ENCODE results near the gene SV2C. TPM values are rescaled to one million over a fixed set of nuclear protein-coding genes. Genes with fewer than 3 reads are reported as not detected.
A peak's percentile ranks its signal among the peaks of the same experiment; 100 is the strongest.

Gene SV2C
- total and polyA plus RNA-seq, 4 donors: under 0.01 to 0.04 (median 0.03) TPM; not detected in 1

DNA sequence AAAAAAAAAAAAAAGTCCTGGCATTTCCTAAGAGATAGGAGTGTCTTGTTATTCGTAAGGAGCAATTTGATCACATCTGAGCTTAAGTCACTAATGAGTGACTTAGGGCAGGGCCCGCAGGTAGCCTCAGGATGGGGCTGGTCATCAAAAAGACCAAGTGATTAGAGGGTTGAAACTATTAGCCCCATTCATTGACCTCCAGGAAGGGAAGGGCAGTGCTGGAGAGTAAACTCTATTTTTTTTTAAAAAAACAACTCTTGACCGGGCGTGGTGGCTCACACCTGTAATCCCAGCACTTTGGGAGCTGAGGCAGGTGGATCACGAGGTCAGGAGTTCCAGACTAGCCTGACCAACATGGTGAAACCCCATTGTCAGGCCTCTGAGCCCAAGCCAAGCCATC is 273.7 kb downstream of the SV2C start:
- 93% methylated on average over 5 of the region's 5 CpGs for WGBS
- TF ChIP-seq HNF4G (IDR thresholded peaks at IDR 0.05): no peak
- Histone ChIP-seq H3K4me1 (ENCODE audit: control insufficient read depth in 4 of 4, insufficient read depth in 4 of 4, low read length in 3 of 4) (no peaks in the 10 kb centered on the region), H3K36me3 (ENCODE audit: control insufficient read depth in 4 of 4, insufficient read depth in 3 of 4, low read depth in 1 of 4, low read length in 3 of 4) (no peaks in the 10 kb centered on the region), H3K9ac (ENCODE audit: low read depth in 1 of 2, low read length in 2 of 2) (no peak overlapping the region), H3K27ac (ENCODE audit: low read depth in 1 of 2, low read length in 2 of 2) (no peak overlapping the region), H3K4me3 (ENCODE audit: low read depth in 1 of 3, low read length in 3 of 3) (no peak overlapping the region), H3K27me3 (ENCODE audit: control insufficient read depth in 4 of 4, insufficient read depth in 4 of 4, low read length in 3 of 4) (no peaks in the 10 kb centered on the region), H3K9me3 (ENCODE audit: control insufficient read depth in 4 of 4, low read length in 3 of 4) (no peaks in the 10 kb centered on the region)
- no peak for DNase-seq (ENCODE audit: low spot score)

- DNase-seq (ENCODE audit: low spot score): peak; percentile 87
- 59% methylated on average over 17 of the region's 17 CpGs for WGBS
- Histone ChIP-seq H3K36me3 (ENCODE audit: control insufficient read depth in 4 of 4, insufficient read depth in 3 of 4, low read depth in 1 of 4, low read length in 3 of 4) (no peaks in the 10 kb centered on the region), H3K9ac (ENCODE audit: low read depth in 1 of 2, low read length in 2 of 2) (no peak overlapping the region), H3K4me1 (ENCODE audit: control insufficient read depth in 4 of 4, insufficient read depth in 4 of 4, low read length in 3 of 4) (peaks cover 0 to 10% (median 3%) of the 10 kb centered on the region in 4 donors), H3K27me3 (ENCODE audit: control insufficient read depth in 4 of 4, insufficient read depth in 4 of 4, low read length in 3 of 4) (no peaks in the 10 kb centered on the region), H3K4me3 (ENCODE audit: low read depth in 1 of 3, low read length in 3 of 3) (peak overlapping the region in 1 of 3 donors; percentile 15), H3K27ac (ENCODE audit: low read depth in 1 of 2, low read length in 2 of 2) (no peak overlapping the region), H3K9me3 (ENCODE audit: control insufficient read depth in 4 of 4, low read length in 3 of 4) (no peaks in the 10 kb centered on the region)
- TF ChIP-seq SP1 (IDR thresholded peaks at IDR 0.05) (peak; percentile 25), RAD21 (IDR thresholded peaks at IDR 0.05) (peak in 1 of 2 donors; percentile 18), HNF4A (conservative IDR thresholded peaks at IDR 0.05) (peak in 1 of 2 donors; percentile 9), HNF4G (IDR thresholded peaks at IDR 0.05) (no peak), NR2F2 (IDR thresholded peaks at IDR 0.05) (no peak), EGR1 (IDR thresholded peaks at IDR 0.05; ENCODE audit: low read depth in 2 of 2) (no peak)
These were observed 280.4 kb downstream of the SV2C start for GRCh38 chr5:76363352-76364225.

- 49% methylated on average over 2 of the region's 2 CpGs for WGBS
- TF ChIP-seq RAD21 (IDR thresholded peaks at IDR 0.05): peak in 1 of 2 donors; percentile 0
- TF ChIP-seq GABPA (IDR thresholded peaks at IDR 0.05 in 1 of 2, conservative IDR thresholded peaks at IDR 0.05 in 1 of 2): no peak
- TF ChIP-seq ZBTB33 (IDR thresholded peaks at IDR 0.05): no peak
- no peak for TF ChIP-seq FOXA1 (IDR thresholded peaks at IDR 0.05)
- no peak for DNase-seq (ENCODE audit: low spot score)
- H3K4me3 ChIP-seq (ENCODE audit: low read depth in 1 of 3, low read length in 3 of 3): peak overlapping the region in 1 of 3 donors; percentile 15
- H3K4me1 ChIP-seq (ENCODE audit: control insufficient read depth in 4 of 4, insufficient read depth in 4 of 4, low read length in 3 of 4): peaks cover 0 to 10% (median 3%) of the 10 kb centered on the region in 4 donors
- no peaks in the 10 kb centered on the region for H3K36me3 ChIP-seq (ENCODE audit: control insufficient read depth in 4 of 4, insufficient read depth in 3 of 4, low read depth in 1 of 4, low read length in 3 of 4)
- no peak overlapping the region for H3K27ac ChIP-seq (ENCODE audit: low read depth in 1 of 2, low read length in 2 of 2)
- H3K9me3 ChIP-seq (ENCODE audit: control insufficient read depth in 4 of 4, low read length in 3 of 4): no peaks in the 10 kb centered on the region
- no peaks in the 10 kb centered on the region for H3K27me3 ChIP-seq (ENCODE audit: control insufficient read depth in 4 of 4, insufficient read depth in 4 of 4, low read length in 3 of 4)
- no peak overlapping the region for H3K9ac ChIP-seq (ENCODE audit: low read depth in 1 of 2, low read length in 2 of 2)
These were observed 281.0 kb downstream of the SV2C start for GRCh38 chr5:76364226-76364589.

- no peaks in the 10 kb centered on the region for H3K27me3 ChIP-seq (ENCODE audit: control insufficient read depth in 4 of 4, insufficient read depth in 4 of 4, low read length in 3 of 4)
- peaks cover 0 to 10% (median 3%) of the 10 kb centered on the region in 4 donors for H3K4me1 ChIP-seq (ENCODE audit: control insufficient read depth in 4 of 4, insufficient read depth in 4 of 4, low read length in 3 of 4)
- no peak overlapping the region for H3K9ac ChIP-seq (ENCODE audit: low read depth in 1 of 2, low read length in 2 of 2)
- no peak for DNase-seq (ENCODE audit: low spot score)
- no peaks in the 10 kb centered on the region for H3K9me3 ChIP-seq (ENCODE audit: control insufficient read depth in 4 of 4, low read length in 3 of 4)
- no peak overlapping the region for H3K4me3 ChIP-seq (ENCODE audit: low read depth in 1 of 3, low read length in 3 of 3)
- H3K36me3 ChIP-seq (ENCODE audit: control insufficient read depth in 4 of 4, insufficient read depth in 3 of 4, low read depth in 1 of 4, low read length in 3 of 4): no peaks in the 10 kb centered on the region
- H3K27ac ChIP-seq (ENCODE audit: low read depth in 1 of 2, low read length in 2 of 2): no peak overlapping the region
- no peak for TF ChIP-seq ATF3 (IDR thresholded peaks at IDR 0.05)
- no peak for TF ChIP-seq EGR1 (IDR thresholded peaks at IDR 0.05; ENCODE audit: low read depth in 2 of 2)
- TF ChIP-seq SP1 (IDR thresholded peaks at IDR 0.05): no peak
- TF ChIP-seq HNF4A (conservative IDR thresholded peaks at IDR 0.05): no peak
- TF ChIP-seq RXRA (IDR thresholded peaks at IDR 0.05): no peak
- no peak for TF ChIP-seq REST (IDR thresholded peaks at IDR 0.05)
- no peak for TF ChIP-seq RAD21 (IDR thresholded peaks at IDR 0.05)
- TF ChIP-seq JUND (IDR thresholded peaks at IDR 0.05): no peak
- no peak for TF ChIP-seq MAX (IDR thresholded peaks at IDR 0.05)
- no peak for TF ChIP-seq FOXA1 (IDR thresholded peaks at IDR 0.05)
- TF ChIP-seq NR2F2 (IDR thresholded peaks at IDR 0.05): no peak
- TF ChIP-seq TAF1 (conservative IDR thresholded peaks at IDR 0.05): no peak
These were observed 282.4 kb downstream of the SV2C start for GRCh38 chr5:76365561-76365960.

Data from liver (tissue), 9 donors.